H1 (cell line): Measurements from ENCODE around the gene ACADSB. TPM values are rescaled to one million over a fixed set of nuclear protein-coding genes. Genes with fewer than 3 reads are reported as not detected.

Source experiments
- CTCF ChIA-PET: fragments of 300-600 bp; sonication (Branson Sonifier 250); formaldehyde crosslinking; loops from one replicate; lab custom pipeline; 2021; ENCODE audit not compliant: partially characterized antibody; lab: Charles Lee
- POLR2A ChIA-PET: fragments of 300-600 bp; sonication (Branson Sonifier 250); formaldehyde crosslinking; loops from one replicate; lab custom pipeline; 2021; ENCODE audit warnings: inconsistent platforms; ENCODE audit not compliant: partially characterized antibody; lab: Charles Lee
- DNase-seq, 2 experiments: peaks; one replicate each; pipeline versions ENCODE4 v3.0.0 to v3.0.0-alpha.2; 2010 to 2022; ENCODE audit warnings: low spot score in 2 of 2, low read depth in 1 of 2, mixed read lengths in 1 of 2
- FAIRE-seq: peaks from 2 replicates; lab custom pipeline; 2011; peaks lifted over from hg19 to GRCh38; lab: Jason Lieb, UNC
- H2AFZ ChIP-seq: 2 replicates; pipeline ENCODE4 v1.8.1; 2012; ENCODE audit warnings: low read length, inconsistent platforms
- H2AK5ac ChIP-seq: 2 replicates; pipeline ENCODE4 v1.6.1; 2013; ENCODE audit warnings: low read depth, low read length
- H2BK120ac ChIP-seq: replicated peaks from 2 replicates; pipeline ENCODE3; 2013; ENCODE audit warnings: low read depth, low read length, inconsistent platforms
- H2BK12ac ChIP-seq: 2 replicates; pipeline ENCODE4 v1.6.1; 2013; ENCODE audit warnings: low read depth, low read length
- H2BK15ac ChIP-seq: 2 replicates; pipeline ENCODE4 v1.6.1; 2013; ENCODE audit warnings: low read length
- H2BK20ac ChIP-seq: 2 replicates; pipeline ENCODE4 v1.6.1; 2013; ENCODE audit warnings: low read length
- H2BK5ac ChIP-seq: 2 replicates; pipeline ENCODE4 v1.6.1; 2013; ENCODE audit warnings: low read depth, low read length
- H3K14ac ChIP-seq: 2 replicates; pipeline ENCODE4 v1.6.1; 2013; ENCODE audit warnings: inconsistent platforms; ENCODE audit not compliant: insufficient read length
- H3K18ac ChIP-seq: 2 replicates; pipeline ENCODE4 v1.6.1; 2013; ENCODE audit warnings: low read length; ENCODE audit errors: extremely low read depth
- H3K23ac ChIP-seq: 2 replicates; pipeline ENCODE4 v1.6.1; 2013; ENCODE audit warnings: inconsistent platforms; ENCODE audit not compliant: insufficient read length
- H3K23me2 ChIP-seq: 2 replicates; pipeline ENCODE4 v1.6.1; 2013; ENCODE audit warnings: low read depth, low read length
- H3K27ac ChIP-seq: 2 replicates; pipeline ENCODE4 v1.6.1; 2011; ENCODE audit warnings: low read depth, low read length, inconsistent platforms
- H3K27me3 ChIP-seq, 4 experiments: replicated peaks in 1 of 4; 1 replicate in 1 of 4; 2 replicates in 3 of 4; pipeline versions ENCODE4 v1.6.1 to v1.8.1; 2011 to 2013; ENCODE audit warnings: low read length in 3 of 4, mild to moderate bottlenecking in 3 of 4, inconsistent platforms in 2 of 4, mixed read lengths in 2 of 4, moderate library complexity in 1 of 4; ENCODE audit not compliant: control insufficient read depth in 3 of 4, insufficient read depth in 3 of 4; ENCODE audit errors: extremely low read depth in 1 of 4
- H3K36me3 ChIP-seq, 4 experiments: 2 replicates each; pipeline versions ENCODE4 v1.6.1 to v1.8.1; 2011 to 2013; ENCODE audit warnings: mild to moderate bottlenecking in 4 of 4, low read length in 3 of 4, moderate library complexity in 2 of 4, control low read depth in 1 of 4, inconsistent platforms in 1 of 4; ENCODE audit not compliant: insufficient read depth in 4 of 4, control insufficient read depth in 2 of 4
- H3K4ac ChIP-seq: replicated peaks from 2 replicates; pipeline ENCODE3; 2013; ENCODE audit warnings: low read length, low read depth, mixed read lengths, inconsistent platforms; ENCODE audit not compliant: insufficient read length
- H3K4me1 ChIP-seq, 4 experiments: replicated peaks in 1 of 4; 1 replicate in 1 of 4; 2 replicates in 3 of 4; pipeline versions ENCODE4 v1.6.1 to v1.8.1; 2011 to 2013; ENCODE audit warnings: low read length in 3 of 4, inconsistent platforms in 2 of 4, mixed read lengths in 1 of 4; ENCODE audit not compliant: insufficient read depth in 4 of 4, control insufficient read depth in 3 of 4
- H3K4me2 ChIP-seq, 2 experiments: 2 replicates each; pipeline versions ENCODE4 v1.6.1 to v1.8.1; 2011 to 2013; ENCODE audit warnings: low read depth in 2 of 2, low read length in 2 of 2, control low read depth in 1 of 2, inconsistent platforms in 1 of 2, mild to moderate bottlenecking in 1 of 2; ENCODE audit not compliant: insufficient read depth in 1 of 2
- H3K4me3 ChIP-seq, 4 experiments: fragments of 200-600, 300-600 bp in 1 of 4; sonication (generic), shearing (Covaris generic), sonication (Bioruptor Twin) in 1 of 4; 2 replicates each; pipeline versions ENCODE4 v1.5.1 to v1.8.1; 2011 to 2016; ENCODE audit warnings: low read length in 4 of 4, low read depth in 3 of 4, control low read depth in 2 of 4, inconsistent platforms in 2 of 4, mild to moderate bottlenecking in 2 of 4, mixed read lengths in 1 of 4, moderate library complexity in 1 of 4; ENCODE audit not compliant: insufficient read depth in 2 of 4; ENCODE audit errors: extremely low read depth in 1 of 4
- H3K56ac ChIP-seq: replicated peaks from 2 replicates; pipeline ENCODE3; 2013; ENCODE audit warnings: low read depth, mild to moderate bottlenecking, mixed read lengths, low read length, inconsistent platforms; ENCODE audit not compliant: insufficient read length
- H3K79me1 ChIP-seq: 2 replicates; pipeline ENCODE4 v1.6.1; 2013; ENCODE audit warnings: low read depth, low read length, control low read depth
- H3K79me2 ChIP-seq, 2 experiments: 2 replicates each; pipeline versions ENCODE4 v1.6.1 to v1.8.1; 2012 to 2013; ENCODE audit warnings: low read length in 2 of 2, mild to moderate bottlenecking in 2 of 2, inconsistent platforms in 1 of 2; ENCODE audit not compliant: insufficient read depth in 2 of 2, control insufficient read depth in 1 of 2
- H3K9ac ChIP-seq, 4 experiments: replicated peaks in 1 of 4; 1 replicate in 1 of 4; 2 replicates in 3 of 4; pipeline versions ENCODE4 v1.6.1 to v1.8.1; 2011 to 2013; ENCODE audit warnings: low read depth in 3 of 4, low read length in 3 of 4, control low read depth in 2 of 4, mild to moderate bottlenecking in 2 of 4, moderate library complexity in 2 of 4, inconsistent platforms in 1 of 4; ENCODE audit errors: extremely low read depth in 1 of 4
- H3K9me3 ChIP-seq, 2 experiments: 2 replicates each; pipeline versions ENCODE4 v1.6.1 to v1.8.1; 2012 to 2013; ENCODE audit warnings: mild to moderate bottlenecking in 2 of 2, moderate library complexity in 2 of 2, control low read depth in 1 of 2, inconsistent platforms in 1 of 2, low read depth in 1 of 2, low read length in 1 of 2, mixed read lengths in 1 of 2; ENCODE audit not compliant: insufficient read depth in 2 of 2
- H4K20me1 ChIP-seq, 2 experiments: replicated peaks in 1 of 2; 2 replicates each; pipeline versions ENCODE3 to v1.8.1; 2011 to 2013; ENCODE audit warnings: inconsistent platforms in 2 of 2, low read length in 2 of 2, mild to moderate bottlenecking in 1 of 2; ENCODE audit not compliant: insufficient read depth in 2 of 2, control insufficient read depth in 1 of 2
- H4K5ac ChIP-seq: 2 replicates; pipeline ENCODE4 v1.6.1; 2013; ENCODE audit warnings: low read length, low read depth, mixed read lengths, inconsistent platforms; ENCODE audit not compliant: insufficient read length
- H4K8ac ChIP-seq: 2 replicates; pipeline ENCODE4 v1.8.0; 2013; ENCODE audit warnings: mild to moderate bottlenecking, moderate library complexity, low read length, inconsistent platforms; ENCODE audit not compliant: insufficient read depth; ENCODE audit errors: extremely low read depth
- H4K91ac ChIP-seq: replicated peaks from 2 replicates; pipeline ENCODE3; 2013; ENCODE audit warnings: low read length, mixed read lengths, inconsistent platforms; ENCODE audit not compliant: insufficient read length
- ASH2L ChIP-seq: fragments of 200-600, 300-600 bp; sonication (generic); IDR thresholded peaks from one replicate; pipeline ENCODE4 v1.7.1; 2017; ENCODE audit warnings: low read length
- CTBP2 ChIP-seq: IDR thresholded peaks from 2 replicates; pipeline ENCODE4 v1.7.0; 2011; ENCODE audit warnings: borderline replicate concordance, mild to moderate bottlenecking, moderate library complexity, mixed read lengths, low read length; ENCODE audit not compliant: insufficient read depth, insufficient read length
- KDM1A ChIP-seq: fragments of 200-600, 300-600 bp; sonication (generic); IDR thresholded peaks from 2 replicates; pipeline ENCODE4 v1.7.1; 2016; ENCODE audit warnings: mild to moderate bottlenecking, low read length, borderline replicate concordance
- KDM4A ChIP-seq: IDR thresholded peaks from one replicate; pipeline ENCODE4 v1.7.1; 2012; ENCODE audit warnings: low read depth, mild to moderate bottlenecking, moderate library complexity, low read length, inconsistent platforms; ENCODE audit not compliant: severe bottlenecking
- MAFK ChIP-seq: IDR thresholded peaks from 2 replicates; pipeline ENCODE4 v1.6.1; 2012; ENCODE audit warnings: low read depth, mild to moderate bottlenecking, improper control_type of control experiment, low read length
- RAD21 ChIP-seq, 2 experiments: IDR thresholded peaks in 1 of 2; conservative IDR thresholded peaks in 1 of 2; 2 replicates each; pipeline ENCODE4 v1.6.1; 2011; ENCODE audit warnings: low read depth in 2 of 2, low read length in 2 of 2, improper control_type of control experiment in 1 of 2, inconsistent platforms in 1 of 2, mild to moderate bottlenecking in 1 of 2, moderate library complexity in 1 of 2
- RNF2 ChIP-seq: fragments of 200-900, 300-1000 bp; sonication (generic); IDR thresholded peaks from 2 replicates; pipeline ENCODE4 v1.7.1; 2016; ENCODE audit warnings: borderline replicate concordance, low read depth, mild to moderate bottlenecking, antibody characterized with exemption, low read length; ENCODE audit not compliant: poor library complexity, severe bottlenecking; ENCODE audit errors: missing control alignments
- SIN3A ChIP-seq, 2 experiments: IDR thresholded peaks in 1 of 2; conservative IDR thresholded peaks in 1 of 2; 2 replicates each; pipeline ENCODE4 v1.6.1; 2011 to 2012; ENCODE audit warnings: low read length in 2 of 2, improper control_type of control experiment in 1 of 2, low read depth in 1 of 2, mild to moderate bottlenecking in 1 of 2
- SP1 ChIP-seq: IDR thresholded peaks from 2 replicates; pipeline ENCODE4 v1.6.1; 2011; ENCODE audit warnings: low read depth, low read length
- TBP ChIP-seq: IDR thresholded peaks from 2 replicates; pipeline ENCODE4 v1.6.1; 2011; ENCODE audit warnings: low read depth, low read length, improper control_type of control experiment
- TEAD4 ChIP-seq: IDR thresholded peaks from 2 replicates; pipeline ENCODE4 v1.6.1; 2012; ENCODE audit warnings: low read depth, low read length, inconsistent platforms, mixed read lengths
- YY1 ChIP-seq: IDR thresholded peaks from 2 replicates; pipeline ENCODE4 v1.6.1; 2011; ENCODE audit warnings: low read depth, mild to moderate bottlenecking, low read length
- WGBS, 2 experiments: shearing (Covaris generic) in 1 of 2; methylation state at CpG; one replicate each; pipeline versions ENCODE4 v1.1.6 to v1.1.7; 2013 to 2015; ENCODE audit warnings: low lambda C conversion rate in 2 of 2, mixed read lengths in 2 of 2, inconsistent platforms in 1 of 2, low coverage in 1 of 2, missing lambda C conversion rate in 1 of 2; ENCODE audit not compliant: insufficient replicate concordance in 2 of 2, insufficient coverage in 1 of 2, insufficient read length in 1 of 2; ENCODE audit errors: extremely low coverage in 1 of 2, missing lambda C conversion rate in 1 of 2; 5-methylcytosine and 5-hydroxymethylcytosine counted together
- polyA plus RNA-seq, 7 experiments: library from polyadenylated mRNA; depleted of rRNA in 3 of 7; stranded (reverse) in 5 of 7; unstranded in 2 of 7; fragments of >200 nt in 5 of 7; fragments of 200-250 nt in 2 of 7; gene quantifications; 1 replicate in 5 of 7; 2 replicates in 1 of 7; 4 replicates in 1 of 7; pipeline versions ENCODE4 v1.2.1 to v1.2.3, GENCODE V29; 2011 to 2013; ENCODE audit warnings: missing spikeins in 2 of 7, mixed read lengths in 2 of 7
- total RNA-seq: library from RNA; stranded (reverse); fragmentation: NEBNext Ultra II Directional; extraction: Animal tissue kit (Norgen Biotek cat#: 25700); gene quantifications from 2 replicates; pipeline ENCODE4 v1.2.1, GENCODE V29; 2021

Gene ACADSB
- total and polyA plus RNA-seq, 2 of the 8 experiments (the other 6 are each of a cell fraction or from before 2014, with no cell fraction given), result 5.6 to 11.2 TPM

- no peak for DNase-seq
- no peak for FAIRE-seq
Measured at GRCh38 chr10:122995936-122996335, 12.9 kb upstream of the ACADSB start.

More at GRCh38 chr10:122995936-122996335, 12.9 kb upstream of the ACADSB start:
- ChIA-PET POLR2A (interaction anchor here (0.5 to 3.5 kb wide), 3 partner anchors 13 to 314 kb away, joined by 3 to 12 read pairs (median 3); partner anchors contain the start of genes ACADSB and PSTK), CTCF (interaction anchor here (1.4 kb wide), 1 partner anchor 57 kb away, joined by 3 read pairs; no protein-coding TSS in a partner anchor)
- H3K79me2 ChIP-seq, result peaks cover 0 to 18% of the 10 kb centered on the region in 2 experiments; a peak in 2 of 4 replicates
- no peak overlapping the region for H2BK120ac ChIP-seq
- H3K56ac ChIP-seq, result no peak overlapping the region
- no peaks in the 10 kb centered on the region for H3K4me1 ChIP-seq
- no peak overlapping the region for H3K18ac ChIP-seq
- H3K14ac ChIP-seq, result no peak overlapping the region
- no peak overlapping the region for H2BK12ac ChIP-seq
- no peak overlapping the region for H2AK5ac ChIP-seq
- no peak overlapping the region for H3K4me3 ChIP-seq
- no peak overlapping the region for H4K5ac ChIP-seq
- WGBS, 2 experiments, result 86% methylated on average over 4 of the region's 4 CpGs; no CpG with 5 or more reads in 1 of the 2 experiments
- H3K9ac ChIP-seq, result no peak overlapping the region
- H2BK5ac ChIP-seq, result no peak overlapping the region
- H3K36me3 ChIP-seq, result peaks cover 2 to 23% (median 9%) of the 10 kb centered on the region in 4 experiments; a peak in 6 of 8 replicates
- H3K27me3 ChIP-seq, result no peaks in the 10 kb centered on the region
- no peak overlapping the region for H4K91ac ChIP-seq
- no peak overlapping the region for H2BK20ac ChIP-seq
- no peaks in the 10 kb centered on the region; a peak in 1 of 4 replicates for H3K9me3 ChIP-seq
- H3K79me1 ChIP-seq, result no peaks in the 10 kb centered on the region; the same call in 1 of the 2 replicates
- H3K4ac ChIP-seq, result no peak overlapping the region
- H4K8ac ChIP-seq, result no peak overlapping the region
- H3K23me2 ChIP-seq, result no peaks in the 10 kb centered on the region
- H4K20me1 ChIP-seq, result peaks cover 0 to 4% of the 10 kb centered on the region in 2 experiments
- no peak overlapping the region for H2BK15ac ChIP-seq
- no peak overlapping the region for H3K23ac ChIP-seq
- H3K4me2 ChIP-seq, result no peak overlapping the region
- TF ChIP-seq SP1, result no peak
- TF ChIP-seq KDM1A, result no peak
- TF ChIP-seq MAFK, result no peak
- no peak for TF ChIP-seq TEAD4
- TF ChIP-seq RNF2, result no peak
- no peak for TF ChIP-seq CTBP2
- TF ChIP-seq TBP, result no peak
- no peak for TF ChIP-seq KDM4A
- TF ChIP-seq YY1, result no peak
- no peak for TF ChIP-seq RAD21 (IDR thresholded peaks at IDR 0.05 in 1 of 2, conservative IDR thresholded peaks at IDR 0.05 in 1 of 2; ENCODE audit: low read depth in 2 of 2, low read length in 2 of 2)
- no peak for TF ChIP-seq SIN3A (conservative IDR thresholded peaks at IDR 0.05 in 1 of 2, IDR thresholded peaks at IDR 0.05 in 1 of 2; ENCODE audit: low read depth in 1 of 2, low read length in 2 of 2)
- TF ChIP-seq ASH2L, result no peak
- H2AFZ ChIP-seq, result no peak overlapping the region
- H3K27ac ChIP-seq, result no peak overlapping the region
